ENCODE data around the gene ZSCAN5A. TPM values are rescaled to one million over a fixed set of nuclear protein-coding genes. Genes with fewer than 3 reads are reported as not detected.

Gene ZSCAN5A
- total RNA-seq, 4 donors from 2014 or later, result 1.3 to 20.7 (median 12.3) TPM

GRCh38 chr19:56306016-56306415 lies 8.6 kb downstream of the ZSCAN5A start:
- Histone ChIP-seq H3K36me3 (no peaks in the 10 kb centered on the region), H3K4me1 (peaks cover 0 to 4% of the 10 kb centered on the region in 2 donors), H3K9me3 (no peaks in the 10 kb centered on the region), H3K27me3 (no peaks in the 10 kb centered on the region), H3K4me3 (no peak overlapping the region), H3K27ac (peak overlapping the region; percentile 59 to 87)
- TF ChIP-seq CTCF (IDR thresholded peaks at IDR 0.05), result no peak
- no peak for TF ChIP-seq POLR2A (IDR thresholded peaks at IDR 0.05)
- DNase-seq, result no peak
- intact Hi-C loops (cut with DNase I; ENCODE audit: low total_unique reads), result no loop called here

- H3K36me3 ChIP-seq, result no peaks in the 10 kb centered on the region
- no peak overlapping the region for H3K4me3 ChIP-seq
- DNase-seq, result no peak
- H3K27me3 ChIP-seq, result no peaks in the 10 kb centered on the region
- intact Hi-C loops (cut with DNase I; ENCODE audit: low total_unique reads), result no loop called here
- TF ChIP-seq CTCF (IDR thresholded peaks at IDR 0.05) (no peak), POLR2A (IDR thresholded peaks at IDR 0.05) (no peak)
- no peaks in the 10 kb centered on the region for H3K9me3 ChIP-seq
- H3K4me1 ChIP-seq, result peaks cover 0 to 4% of the 10 kb centered on the region in 2 donors
- no peak overlapping the region for H3K27ac ChIP-seq
These were observed 10.4 kb downstream of the ZSCAN5A start for GRCh38 chr19:56304243-56304642.

- H3K4me3 ChIP-seq, result no peak overlapping the region
- H3K4me1 ChIP-seq, result peaks cover 0 to 4% of the 10 kb centered on the region in 2 donors
- TF ChIP-seq POLR2A (IDR thresholded peaks at IDR 0.05), result no peak
- no peak for TF ChIP-seq CTCF (IDR thresholded peaks at IDR 0.05)
- H3K27ac ChIP-seq, result no peak overlapping the region
- no peaks in the 10 kb centered on the region for H3K27me3 ChIP-seq
- DNase-seq, result no peak
- no peaks in the 10 kb centered on the region for H3K36me3 ChIP-seq
- intact Hi-C loops (cut with DNase I; ENCODE audit: low total_unique reads), result no loop called here
- no peaks in the 10 kb centered on the region for H3K9me3 ChIP-seq
These were observed 12.6 kb downstream of the ZSCAN5A start for GRCh38 chr19:56301886-56302620.

- intact Hi-C loops (cut with DNase I; ENCODE audit: low total_unique reads), result no loop called here
- no peaks in the 10 kb centered on the region for H3K27me3 ChIP-seq
These were observed 13.5 kb downstream of the ZSCAN5A start for GRCh38 chr19:56301155-56301554.

More at GRCh38 chr19:56301155-56301554, 13.5 kb downstream of the ZSCAN5A start:
- no peaks in the 10 kb centered on the region for H3K36me3 ChIP-seq
- no peak for DNase-seq
- no peak overlapping the region for H3K4me3 ChIP-seq
- no peak overlapping the region for H3K27ac ChIP-seq
- H3K4me1 ChIP-seq, result peaks cover 0 to 4% of the 10 kb centered on the region in 2 donors
- no peaks in the 10 kb centered on the region for H3K9me3 ChIP-seq
- TF ChIP-seq CTCF (IDR thresholded peaks at IDR 0.05) (no peak), POLR2A (IDR thresholded peaks at IDR 0.05) (no peak)

Data from uterus (tissue), 4 donors.